Activated T-cell treated with anti-CD3 and anti-CD28 coated beads, Interleukin-2, amount 50 U/mL, for 4 hours (primary cell): ENCODE measurements around the gene RNF121. TPM values are rescaled to one million over a fixed set of nuclear protein-coding genes. Genes with fewer than 3 reads are reported as not detected.

Experiments
- ATAC-seq, 2 donors: fragments of 200-7000 bp; cut with Tn5 transposase; one replicate each; pipeline ENCODE4 v1.10.0; 2021
- DNase-seq: peaks from one replicate; pipeline ENCODE4 v3.0.0-alpha.2; 2020
- H3K27me3 Mint-ChIP-seq: one replicate; pipeline ENCODE4 v1.8.0; 2021; ENCODE audit warnings: low read depth, mixed read lengths
- H3K36me3 Mint-ChIP-seq: one replicate; pipeline ENCODE4 v1.8.0; 2022; ENCODE audit warnings: mixed read lengths; ENCODE audit not compliant: insufficient read depth
- H3K4me1 Mint-ChIP-seq: one replicate; pipeline ENCODE4 v1.8.0; 2021; ENCODE audit warnings: low read depth, mixed read lengths
- H3K4me3 Mint-ChIP-seq: one replicate; pipeline ENCODE4 v1.8.0; 2021; ENCODE audit warnings: mild to moderate bottlenecking, moderate library complexity, mixed read lengths
- H3K9me3 Mint-ChIP-seq: one replicate; pipeline ENCODE4 v1.8.0; 2021; ENCODE audit warnings: mixed read lengths
- total RNA-seq, 3 donors: library from RNA; stranded (reverse); gene quantifications; one replicate each; pipeline ENCODE4 v1.2.1, GENCODE V29; 2021

The RNF121 gene
- total RNA-seq, 3 donors from 2014 or later: 38.3 to 46.0 (median 43.0) TPM

DNA sequence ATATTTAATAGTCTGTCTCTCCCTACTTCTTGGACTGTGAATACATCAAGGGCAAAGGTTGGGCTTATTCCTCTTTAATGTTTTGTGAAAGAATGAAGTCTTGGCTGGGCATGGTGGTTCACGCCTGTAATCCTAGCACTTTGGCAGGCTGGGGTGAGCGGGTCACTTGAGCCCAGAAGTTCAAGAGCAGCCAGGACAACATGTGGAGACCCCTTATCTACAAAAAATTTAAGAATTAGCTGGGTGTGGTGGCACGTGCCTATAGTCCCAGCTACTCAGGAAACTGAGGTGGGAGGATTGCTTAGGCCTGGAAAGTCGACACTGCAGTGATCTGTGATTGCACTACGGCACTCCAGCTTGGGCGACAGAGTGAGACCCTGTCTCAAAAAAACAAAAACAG lies 20.2 kb downstream of the RNF121 start:
- Mint-ChIP-seq H3K9me3 (no peaks in the 10 kb centered on the region), H3K4me1 (peaks cover 15% of the 10 kb centered on the region), H3K4me3 (no peak overlapping the region), H3K36me3 (peaks cover 10% of the 10 kb centered on the region), H3K27me3 (no peaks in the 10 kb centered on the region)
- ATAC-seq (no peak), DNase-seq (no peak)

DNA sequence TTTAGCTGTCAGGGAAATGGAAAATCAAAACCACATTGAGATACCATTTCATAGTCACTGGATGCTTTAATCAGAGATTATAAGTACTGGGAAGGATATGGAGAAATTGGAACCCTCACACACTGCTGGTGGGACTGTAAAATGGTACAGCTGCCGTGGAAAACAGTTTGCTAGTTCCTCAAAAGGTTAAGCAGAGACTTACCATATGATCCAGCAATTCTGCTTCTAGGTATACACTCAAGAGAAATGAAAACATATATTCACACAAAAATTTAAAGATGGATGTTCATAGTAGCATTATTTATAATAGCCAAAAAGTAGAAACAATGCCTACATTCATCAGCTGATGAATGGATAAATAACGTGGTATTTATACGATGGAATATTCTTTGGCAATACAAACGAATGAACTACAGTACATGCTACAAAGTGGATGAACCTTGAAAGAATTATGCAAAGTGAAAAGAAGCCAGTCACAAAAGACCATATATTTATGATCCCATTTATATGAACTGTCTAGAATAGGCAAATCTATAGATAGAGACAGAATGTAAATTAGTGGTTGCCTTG lies 23.0 kb downstream of the RNF121 start:
- Mint-ChIP-seq H3K4me3 (no peak overlapping the region), H3K9me3 (no peaks in the 10 kb centered on the region), H3K27me3 (no peaks in the 10 kb centered on the region), H3K4me1 (peaks cover 16% of the 10 kb centered on the region), H3K36me3 (peaks cover 5% of the 10 kb centered on the region)
- no peak for ATAC-seq
- DNase-seq: no peak

GRCh38 chr11:71955898-71956456 lies 27.1 kb downstream of the RNF121 start:
- DNase-seq (no peak), ATAC-seq (no peak)
- Mint-ChIP-seq H3K27me3 (no peaks in the 10 kb centered on the region), H3K4me1 (peaks cover 12% of the 10 kb centered on the region), H3K4me3 (no peak overlapping the region), H3K36me3 (peaks cover 12% of the 10 kb centered on the region), H3K9me3 (peaks cover 2% of the 10 kb centered on the region)

DNA sequence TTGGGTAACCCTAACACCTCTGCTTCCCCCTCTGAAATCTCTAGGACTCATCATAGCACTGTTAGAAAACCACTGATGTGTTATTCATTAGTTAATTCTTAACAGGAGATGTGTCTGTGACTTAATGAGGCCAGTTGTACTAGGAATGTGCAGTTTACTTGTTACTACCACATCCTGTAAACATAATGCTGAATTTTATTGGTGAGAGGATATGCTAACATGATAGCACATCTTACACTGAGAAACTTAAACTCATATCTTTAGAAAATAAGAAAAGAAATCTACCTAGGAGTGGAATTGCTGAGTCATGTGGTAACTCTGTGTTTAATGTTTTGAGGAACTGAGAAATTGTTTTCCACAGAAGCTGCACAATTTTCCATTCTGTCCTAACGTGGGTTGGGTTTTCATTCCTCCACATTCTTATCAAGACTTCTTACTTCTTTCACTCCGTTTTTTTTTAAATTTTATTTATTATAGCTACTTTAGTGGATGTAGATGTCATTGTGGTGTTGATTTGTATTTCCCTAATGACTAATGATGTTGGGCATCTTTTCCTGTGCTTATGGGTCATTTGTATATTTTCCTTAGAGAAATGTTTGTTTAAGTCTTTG lies 33.7 kb downstream of the RNF121 start:
- peak overlapping the region; percentile 12 for H3K4me3 Mint-ChIP-seq
- H3K9me3 Mint-ChIP-seq: peaks cover 4% of the 10 kb centered on the region
- no peak for DNase-seq
- ATAC-seq: peak; percentile 48 to 62
- peaks cover 22% of the 10 kb centered on the region for H3K36me3 Mint-ChIP-seq
- H3K4me1 Mint-ChIP-seq: peaks cover 13% of the 10 kb centered on the region
- H3K27me3 Mint-ChIP-seq: no peaks in the 10 kb centered on the region

DNA sequence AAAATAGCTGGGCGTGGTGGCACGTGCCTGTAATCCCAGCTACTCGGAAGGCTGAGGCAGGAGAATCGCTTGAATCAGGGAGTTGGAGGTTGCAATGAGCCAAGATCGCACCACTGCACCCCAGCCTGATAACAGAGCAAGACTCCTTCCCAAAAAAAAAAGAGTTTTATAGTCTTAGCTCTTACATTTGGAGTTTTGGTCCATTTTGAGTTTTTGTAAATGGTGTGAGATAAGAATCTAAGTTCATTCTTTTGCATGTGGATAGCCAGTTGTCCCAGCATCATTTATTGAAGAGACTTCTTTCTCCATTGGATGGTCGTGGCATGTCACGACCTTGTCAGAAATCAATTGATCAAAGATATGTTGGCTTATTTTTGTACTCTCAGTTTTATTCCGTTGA lies 34.6 kb downstream of the RNF121 start:
- H3K36me3 Mint-ChIP-seq: peaks cover 23% of the 10 kb centered on the region

GRCh38 chr11:71964641-71965040 lies 35.8 kb downstream of the RNF121 start:
- Mint-ChIP-seq H3K36me3 (peaks cover 23% of the 10 kb centered on the region), H3K4me1 (peaks cover 13% of the 10 kb centered on the region)
- no peak for ATAC-seq

More for the DNA sequence above, 34.6 kb downstream of the RNF121 start:
- ATAC-seq: no peak
- DNase-seq: no peak
- Mint-ChIP-seq H3K4me3 (no peak overlapping the region), H3K4me1 (peaks cover 13% of the 10 kb centered on the region), H3K27me3 (no peaks in the 10 kb centered on the region), H3K9me3 (peaks cover 4% of the 10 kb centered on the region)

GRCh38 chr11:71971680-71972079 lies 42.8 kb downstream of the RNF121 start:
- no peak for ATAC-seq
- no peaks in the 10 kb centered on the region for H3K27me3 Mint-ChIP-seq
- H3K9me3 Mint-ChIP-seq: no peaks in the 10 kb centered on the region
- no peak overlapping the region for H3K4me3 Mint-ChIP-seq
- H3K4me1 Mint-ChIP-seq: no peaks in the 10 kb centered on the region
- no peak for DNase-seq
- peaks cover 10% of the 10 kb centered on the region for H3K36me3 Mint-ChIP-seq

More at GRCh38 chr11:71964641-71965040, 35.8 kb downstream of the RNF121 start:
- Mint-ChIP-seq H3K9me3 (peaks cover 4% of the 10 kb centered on the region), H3K27me3 (no peaks in the 10 kb centered on the region), H3K4me3 (no peak overlapping the region)
- DNase-seq: no peak

DNA sequence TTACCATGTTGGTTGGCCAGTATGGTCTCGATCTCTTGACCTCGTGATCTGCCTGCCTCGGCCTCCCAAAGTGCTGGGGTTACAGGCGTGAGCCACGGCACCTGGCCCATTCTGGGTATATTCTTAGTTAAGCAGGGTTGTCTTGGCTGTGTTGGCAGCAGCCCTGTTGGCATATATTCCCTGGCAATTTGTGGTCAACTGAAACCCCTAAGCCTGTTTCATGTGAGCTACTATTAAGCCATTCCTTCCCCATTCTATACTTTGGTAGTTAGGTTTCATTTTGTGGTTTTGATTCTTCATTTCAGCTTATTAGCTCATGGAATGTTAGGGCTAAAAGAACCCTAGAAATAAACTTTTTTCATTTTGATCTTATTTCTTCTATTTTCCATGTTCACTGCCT lies 47.7 kb downstream of the RNF121 start:
- H3K4me3 Mint-ChIP-seq: no peak overlapping the region
- H3K4me1 Mint-ChIP-seq: peaks cover 2% of the 10 kb centered on the region
- no peaks in the 10 kb centered on the region for H3K9me3 Mint-ChIP-seq
- H3K27me3 Mint-ChIP-seq: no peaks in the 10 kb centered on the region
- peaks cover 14% of the 10 kb centered on the region for H3K36me3 Mint-ChIP-seq
- DNase-seq (no peak), ATAC-seq (no peak)

- peaks cover 2% of the 10 kb centered on the region for H3K4me1 Mint-ChIP-seq
- no peak for ATAC-seq
- H3K9me3 Mint-ChIP-seq: no peaks in the 10 kb centered on the region
- H3K36me3 Mint-ChIP-seq: peaks cover 12% of the 10 kb centered on the region
- H3K4me3 Mint-ChIP-seq: no peak overlapping the region
- DNase-seq: no peak
- H3K27me3 Mint-ChIP-seq: no peaks in the 10 kb centered on the region
Measured at GRCh38 chr11:71977090-71977489, 48.2 kb downstream of the RNF121 start.

GRCh38 chr11:71977743-71978418 lies 49.0 kb downstream of the RNF121 start:
- peaks cover 2% of the 10 kb centered on the region for H3K4me1 Mint-ChIP-seq
- H3K27me3 Mint-ChIP-seq: no peaks in the 10 kb centered on the region

DNA sequence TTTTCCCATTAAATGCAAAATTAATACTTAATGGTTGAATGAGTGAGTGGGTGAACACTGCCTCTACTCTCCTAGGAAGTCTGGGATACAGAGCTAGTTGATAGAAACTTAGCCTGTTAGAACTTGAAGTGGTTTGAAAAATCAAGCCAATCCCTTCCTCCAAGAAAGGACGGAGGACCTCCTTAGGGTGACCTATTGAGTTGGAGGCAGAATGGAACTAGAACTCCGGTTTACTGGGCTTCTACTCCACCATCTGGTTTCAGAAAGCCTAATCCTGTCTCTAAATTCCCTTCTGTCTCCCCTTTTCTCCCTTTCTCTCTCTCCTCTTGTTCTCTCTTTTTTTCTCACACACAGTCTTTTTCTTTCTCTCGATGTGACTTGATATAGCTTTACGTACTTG lies 50.2 kb downstream of the RNF121 start:
- H3K9me3 Mint-ChIP-seq: no peaks in the 10 kb centered on the region
- peaks cover 2% of the 10 kb centered on the region for H3K4me1 Mint-ChIP-seq
- H3K4me3 Mint-ChIP-seq: no peak overlapping the region
- no peak for ATAC-seq
- DNase-seq: no peak
- peaks cover 12% of the 10 kb centered on the region for H3K36me3 Mint-ChIP-seq
- no peaks in the 10 kb centered on the region for H3K27me3 Mint-ChIP-seq

More at GRCh38 chr11:71977743-71978418, 49.0 kb downstream of the RNF121 start:
- Mint-ChIP-seq H3K9me3 (no peaks in the 10 kb centered on the region), H3K4me3 (no peak overlapping the region), H3K36me3 (peaks cover 12% of the 10 kb centered on the region)
- peak; percentile 44 for DNase-seq
- ATAC-seq: peak; percentile 38 to 58

DNA sequence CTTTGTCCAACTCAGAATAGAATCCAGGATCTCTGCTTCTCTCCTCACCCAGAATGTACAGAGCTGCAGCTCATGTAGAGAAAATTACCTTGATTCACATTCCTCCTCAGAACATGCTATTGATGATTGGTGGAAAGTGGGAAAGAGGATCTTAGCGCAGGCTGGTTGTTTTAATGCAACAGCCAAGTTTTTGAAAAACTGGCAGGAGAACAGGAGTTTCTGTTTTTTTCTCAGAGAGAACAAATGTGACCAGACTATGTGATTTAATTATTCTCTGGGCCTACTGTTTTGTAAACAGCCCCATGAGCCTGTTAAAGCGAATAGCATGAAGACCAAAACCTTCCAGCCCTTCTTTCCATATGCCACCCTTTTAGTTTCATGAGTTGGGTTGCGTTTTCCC lies 50.8 kb downstream of the RNF121 start:
- DNase-seq (no peak), ATAC-seq (no peak)
- H3K36me3 Mint-ChIP-seq: peaks cover 12% of the 10 kb centered on the region
- H3K27me3 Mint-ChIP-seq: no peaks in the 10 kb centered on the region
- H3K4me3 Mint-ChIP-seq: no peak overlapping the region
- H3K9me3 Mint-ChIP-seq: no peaks in the 10 kb centered on the region
- H3K4me1 Mint-ChIP-seq: peaks cover 2% of the 10 kb centered on the region

GRCh38 chr11:71986131-71986530 lies 57.3 kb downstream of the RNF121 start:
- H3K36me3 Mint-ChIP-seq: peaks cover 21% of the 10 kb centered on the region
- H3K9me3 Mint-ChIP-seq: no peaks in the 10 kb centered on the region
- DNase-seq (no peak), ATAC-seq (no peak)
- H3K4me1 Mint-ChIP-seq: peaks cover 4% of the 10 kb centered on the region
- H3K4me3 Mint-ChIP-seq: no peak overlapping the region
- no peaks in the 10 kb centered on the region for H3K27me3 Mint-ChIP-seq

- peaks cover 19% of the 10 kb centered on the region for H3K36me3 Mint-ChIP-seq
- H3K27me3 Mint-ChIP-seq: no peaks in the 10 kb centered on the region
- H3K4me3 Mint-ChIP-seq: no peak overlapping the region
- DNase-seq (no peak), ATAC-seq (no peak)
- peaks cover 8% of the 10 kb centered on the region for H3K4me1 Mint-ChIP-seq
- no peaks in the 10 kb centered on the region for H3K9me3 Mint-ChIP-seq
Measured at GRCh38 chr11:71987521-71987920, 58.7 kb downstream of the RNF121 start.

- H3K4me1 Mint-ChIP-seq: peaks cover 8% of the 10 kb centered on the region
- no peaks in the 10 kb centered on the region for H3K9me3 Mint-ChIP-seq
- ATAC-seq: no peak
- H3K27me3 Mint-ChIP-seq: no peaks in the 10 kb centered on the region
- DNase-seq: no peak
- peaks cover 19% of the 10 kb centered on the region for H3K36me3 Mint-ChIP-seq
- H3K4me3 Mint-ChIP-seq: no peak overlapping the region
Measured at GRCh38 chr11:71988050-71988449, 59.2 kb downstream of the RNF121 start.
